ENCODE results near the gene UST. TPM values are rescaled to one million over a fixed set of nuclear protein-coding genes. Genes with fewer than 3 reads are reported as not detected.

UST gene
- total and polyA plus RNA-seq, 9 of the 15 experiments (the other 6 are each of a cell fraction or from before 2014, with no cell fraction given) = 0.04 to 0.10 TPM; not detected in 7

GRCh38 chr6:148814082-148814790 is 67.4 kb downstream of the UST start (continued):
- no peak for TF ChIP-seq RFX1 (IDR thresholded peaks at IDR 0.05)
- no peak for TF ChIP-seq TCF7 (IDR thresholded peaks at IDR 0.05; ENCODE audit: borderline replicate concordance)
- no peak for TF ChIP-seq DMBX1 (CRISPR knock-in tag; IDR thresholded peaks at IDR 0.05; ENCODE audit: borderline replicate concordance)
- no peak for TF ChIP-seq NCOA4 (IDR thresholded peaks at IDR 0.05; ENCODE audit: partially characterized antibody)
- TF ChIP-seq HBP1 (CRISPR knock-in tag; IDR thresholded peaks at IDR 0.05) = no peak
- TF ChIP-seq CCNT2 (IDR thresholded peaks at IDR 0.05; ENCODE audit: borderline replicate concordance, extremely low read depth, insufficient read length, low read depth, low read length) = no peak
- no peak for TF ChIP-seq HLTF (IDR thresholded peaks at IDR 0.05)
- TF ChIP-seq AFF4 (CRISPR knock-in tag; IDR thresholded peaks at IDR 0.05) = no peak
- TF ChIP-seq NR1H2 (CRISPR knock-in tag; IDR thresholded peaks at IDR 0.05) = no peak
- TF ChIP-seq ARID3B (CRISPR knock-in tag; IDR thresholded peaks at IDR 0.05; ENCODE audit: borderline replicate concordance) = no peak
